ENCODE data around the gene ATN1. TPM values are rescaled to one million over a fixed set of nuclear protein-coding genes. Genes with fewer than 3 reads are reported as not detected.
A peak's percentile ranks its signal among the peaks of the same experiment; 100 is the strongest.

Gene ATN1
- total RNA-seq, 1 experiment from 2014 or later = 84.7 TPM

DNA sequence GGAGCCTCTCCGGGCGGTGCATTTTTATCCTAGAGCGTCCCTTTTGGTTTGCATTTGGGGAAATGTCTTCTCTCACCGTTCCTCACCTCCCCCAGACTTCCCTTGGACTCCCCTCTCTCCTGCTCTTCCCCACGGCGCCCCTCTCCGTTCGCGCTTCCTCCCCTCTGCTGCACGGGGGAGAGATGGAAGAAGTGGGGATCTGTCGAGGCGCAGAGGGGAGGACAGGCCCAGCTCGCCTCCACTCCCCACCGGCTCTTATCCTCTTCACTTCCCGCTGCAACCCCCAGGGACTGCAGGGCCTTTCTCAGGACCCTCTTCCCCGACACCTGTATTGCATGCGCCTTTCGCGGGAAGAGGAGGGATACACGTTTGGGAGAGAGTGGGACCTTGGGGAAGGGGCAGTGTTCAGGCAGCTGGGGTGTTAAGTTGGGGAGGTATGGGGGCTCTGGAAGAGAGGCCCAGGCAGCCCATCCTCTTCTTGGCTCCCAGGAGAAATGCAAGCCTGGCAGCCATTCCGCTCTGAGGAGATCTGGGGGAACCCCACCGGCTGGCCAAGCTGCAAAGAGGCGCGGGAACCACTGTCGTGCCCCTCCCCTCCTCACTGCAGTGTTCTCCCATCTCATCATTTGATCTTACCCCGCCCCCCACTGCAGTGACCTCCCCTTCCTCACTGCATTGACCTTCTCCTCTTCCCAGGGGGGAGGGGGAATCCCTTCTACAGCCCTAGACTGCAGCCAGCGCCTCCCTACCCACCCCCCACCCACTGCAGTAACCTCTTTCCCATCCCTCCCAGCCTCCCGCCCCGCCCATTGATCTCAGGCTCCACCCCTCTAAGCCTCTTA lies 12.6 kb upstream of the ATN1 start:
- intact Hi-C loops (cut with micrococcal nuclease) = no loop called here
- H3K4me3 Mint-ChIP-seq (ENCODE audit: unreplicated experiment) = peak overlapping the region; percentile 79

GRCh38 chr12:6915789-6916285 lies 11.9 kb upstream of the ATN1 start:
- no TSS peak for BruUV-seq (replicated peaks)
- Mint-ChIP-seq H3K36me3 (ENCODE audit: insufficient read depth, unreplicated experiment) (no peaks in the 10 kb centered on the region), H3K9me3 (ENCODE audit: unreplicated experiment) (no peaks in the 10 kb centered on the region), H3K27me3 (ENCODE audit: insufficient read depth, unreplicated experiment) (peaks cover 11% of the 10 kb centered on the region), H3K4me1 (ENCODE audit: insufficient read depth, unreplicated experiment) (peaks cover 13% of the 10 kb centered on the region), H3K27ac (ENCODE audit: low read depth, unreplicated experiment) (no peak overlapping the region), H3K4me3 (ENCODE audit: unreplicated experiment) (no peak overlapping the region)
- TF ChIP-seq CTCF (IDR thresholded peaks at IDR 0.05; ENCODE audit: unreplicated experiment) = no peak
- CTCF ChIA-PET = no interaction called here
- intact Hi-C loops (cut with micrococcal nuclease) = no loop called here
- POLR2A ChIA-PET = no interaction called here
- no peak for DNase-seq (ENCODE audit: unreplicated experiment)

More for the DNA sequence above, 12.6 kb upstream of the ATN1 start:
- DNase-seq (ENCODE audit: unreplicated experiment) = no peak
- POLR2A ChIA-PET = interaction anchor here (0.6 to 1.1 kb wide), 2 partner anchors 11 to 24 kb away, joined by 3 read pairs; no protein-coding TSS in a partner anchor
- Mint-ChIP-seq H3K9me3 (ENCODE audit: unreplicated experiment) (no peaks in the 10 kb centered on the region), H3K36me3 (ENCODE audit: insufficient read depth, unreplicated experiment) (no peaks in the 10 kb centered on the region), H3K27me3 (ENCODE audit: insufficient read depth, unreplicated experiment) (peaks cover 11% of the 10 kb centered on the region), H3K27ac (ENCODE audit: low read depth, unreplicated experiment) (no peak overlapping the region), H3K4me1 (ENCODE audit: insufficient read depth, unreplicated experiment) (peaks cover 13% of the 10 kb centered on the region)
- no TSS peak for BruUV-seq (replicated peaks)
- TF ChIP-seq CTCF (IDR thresholded peaks at IDR 0.05; ENCODE audit: unreplicated experiment) = no peak
- CTCF ChIA-PET = no interaction called here

DNA sequence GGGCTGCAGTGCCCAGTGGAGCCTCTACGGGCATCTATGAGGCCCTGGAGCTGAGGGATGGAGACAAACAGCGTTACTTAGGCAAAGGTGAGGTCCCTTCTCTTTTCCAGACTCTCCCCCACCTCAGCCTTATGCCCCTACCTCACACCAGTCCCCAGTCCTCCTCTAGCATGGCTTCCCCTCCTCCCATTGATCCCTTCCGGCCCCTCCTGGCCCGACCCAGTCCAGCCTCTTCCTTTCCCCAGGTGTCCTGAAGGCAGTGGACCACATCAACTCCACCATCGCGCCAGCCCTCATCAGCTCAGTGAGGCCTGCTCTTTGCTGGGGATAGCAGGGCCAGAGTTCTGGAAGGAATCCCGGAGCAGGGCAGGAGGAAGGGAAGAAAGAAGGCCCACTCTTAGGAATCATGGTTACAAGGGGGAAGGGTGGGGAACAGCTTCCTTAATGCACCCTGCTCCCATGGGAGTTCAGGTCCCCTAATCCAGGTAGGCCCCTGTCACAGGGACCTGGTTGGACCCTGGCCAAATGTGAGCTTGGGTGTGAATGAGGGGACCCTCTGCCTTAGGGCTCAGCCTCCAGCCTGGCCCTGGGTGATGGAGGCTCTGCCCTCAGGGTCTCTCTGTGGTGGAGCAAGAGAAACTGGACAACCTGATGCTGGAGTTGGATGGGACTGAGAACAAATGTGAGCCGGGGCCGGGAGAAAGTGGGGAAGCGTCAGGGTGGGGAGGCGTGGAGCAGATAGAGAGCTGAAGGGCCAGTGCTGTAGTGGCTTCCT lies 11.1 kb upstream of the ATN1 start:
- Mint-ChIP-seq H3K27ac (ENCODE audit: low read depth, unreplicated experiment) (no peak overlapping the region), H3K4me1 (ENCODE audit: insufficient read depth, unreplicated experiment) (peaks cover 13% of the 10 kb centered on the region), H3K27me3 (ENCODE audit: insufficient read depth, unreplicated experiment) (peaks cover 11% of the 10 kb centered on the region), H3K4me3 (ENCODE audit: unreplicated experiment) (no peak overlapping the region), H3K9me3 (ENCODE audit: unreplicated experiment) (no peaks in the 10 kb centered on the region), H3K36me3 (ENCODE audit: insufficient read depth, unreplicated experiment) (no peaks in the 10 kb centered on the region)
- ChIA-PET POLR2A (no interaction called here), CTCF (interaction anchor here (0.5 to 1.3 kb wide), 4 partner anchors 18 to 235 kb away, joined by 3 to 9 read pairs (median 4); partner anchors contain the start of gene SPSB2)
- no peak for TF ChIP-seq CTCF (IDR thresholded peaks at IDR 0.05; ENCODE audit: unreplicated experiment)
- intact Hi-C loops (cut with micrococcal nuclease) = no loop called here
- no TSS peak for BruUV-seq (replicated peaks)
- DNase-seq (ENCODE audit: unreplicated experiment) = no peak
